EL (cell line): ENCODE measurements around the gene LCAT.
"Not testable (repeated sequence)": the region's sequence is repeated elsewhere in the genome, so short reads cannot be mapped to it uniquely, and the experiment has no call there.

Experiments
- DNase-seq: peaks from one replicate; pipeline ENCODE4 v3.0.0-alpha.2; 2016

The LCAT gene

DNA sequence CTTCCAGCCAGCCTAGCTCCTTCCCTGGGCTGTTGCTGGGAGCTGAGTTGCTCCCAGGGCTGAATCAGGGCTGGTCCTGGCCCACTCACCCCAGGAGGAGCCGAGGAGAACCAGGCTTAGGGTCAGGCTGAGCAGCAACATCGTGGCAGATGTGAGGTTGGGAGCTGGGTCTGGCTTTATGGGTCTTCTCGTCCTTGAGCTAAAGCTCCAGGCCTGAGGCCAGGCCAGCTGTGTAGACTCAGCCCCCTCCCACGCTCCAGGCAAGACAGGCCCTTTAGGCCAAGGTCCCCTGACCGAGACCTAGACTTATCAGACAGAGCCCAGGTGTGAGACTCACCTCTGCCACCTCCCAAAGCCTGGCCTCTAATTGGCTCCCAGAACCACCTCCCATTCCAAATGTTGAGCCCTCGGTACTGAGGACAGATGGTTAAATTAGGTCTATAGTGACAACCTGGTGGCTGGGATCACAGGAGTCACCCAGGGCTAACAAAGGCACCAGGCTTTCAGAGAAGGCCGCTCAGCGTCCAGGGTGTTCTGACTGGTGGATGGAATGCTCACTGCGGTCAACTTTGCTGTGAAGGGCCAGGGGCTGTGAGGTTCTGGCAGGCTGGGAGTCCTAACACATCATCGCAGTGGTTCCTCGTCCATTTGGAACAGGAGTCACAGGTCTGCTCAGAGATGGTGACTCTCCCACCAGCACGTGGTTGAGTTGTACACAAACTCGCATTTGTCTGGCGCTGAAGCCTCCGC lies 12.0 kb downstream of the LCAT start, which contains the start of gene CTRL:
TSS of gene CTRL (minus strand) at position 151 of the 750 bp plus-strand sequence. CDS start at position 141, 10 bp downstream.
- no peak for DNase-seq

DNA sequence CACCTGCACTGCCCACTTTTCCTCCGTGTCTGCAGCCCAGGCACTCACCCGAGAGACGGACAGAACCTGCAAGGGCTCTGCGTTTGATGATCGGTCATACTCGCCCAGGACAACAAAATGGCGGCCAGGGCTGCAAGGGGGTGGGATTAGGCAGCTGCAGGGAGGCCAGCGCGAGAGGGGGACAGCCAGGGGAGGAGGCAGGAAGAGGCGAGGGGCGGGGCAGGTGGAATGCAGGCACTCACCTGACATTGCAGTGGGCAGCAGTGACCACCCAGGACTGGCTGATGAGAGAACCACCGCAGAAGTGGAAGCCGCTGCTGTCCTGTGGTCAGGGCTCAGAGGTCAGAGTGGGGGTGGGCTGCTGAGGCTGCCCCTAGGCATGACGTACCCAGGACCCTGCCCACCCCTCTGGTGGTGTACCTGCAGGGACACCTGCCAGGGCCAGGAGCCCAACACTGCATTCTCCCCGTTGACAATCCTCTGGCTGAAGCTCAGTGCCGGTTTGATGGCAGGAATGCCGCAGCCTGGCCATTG lies 13.2 kb downstream of the LCAT start:
- no peak for DNase-seq

DNA sequence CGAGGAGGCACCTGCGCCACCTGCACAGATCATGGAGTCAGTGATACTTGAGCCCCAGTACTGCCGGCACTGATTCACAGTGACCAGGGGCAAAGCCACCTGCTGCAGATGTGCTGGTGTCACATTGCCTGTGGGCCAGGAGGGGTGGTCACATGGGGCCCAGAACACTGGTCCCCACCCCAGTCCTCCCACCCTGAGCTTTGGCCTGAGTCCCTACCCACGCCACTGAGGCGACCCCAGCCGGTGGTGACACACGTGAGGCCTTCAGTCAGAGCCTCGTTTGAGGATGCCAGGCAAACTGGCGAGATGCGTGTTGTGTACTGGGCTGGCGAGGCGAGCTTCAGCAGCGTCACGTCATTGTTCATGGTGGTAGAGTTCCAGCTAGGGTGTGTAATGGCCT lies 13.7 kb downstream of the LCAT start:
- no peak for DNase-seq

DNA sequence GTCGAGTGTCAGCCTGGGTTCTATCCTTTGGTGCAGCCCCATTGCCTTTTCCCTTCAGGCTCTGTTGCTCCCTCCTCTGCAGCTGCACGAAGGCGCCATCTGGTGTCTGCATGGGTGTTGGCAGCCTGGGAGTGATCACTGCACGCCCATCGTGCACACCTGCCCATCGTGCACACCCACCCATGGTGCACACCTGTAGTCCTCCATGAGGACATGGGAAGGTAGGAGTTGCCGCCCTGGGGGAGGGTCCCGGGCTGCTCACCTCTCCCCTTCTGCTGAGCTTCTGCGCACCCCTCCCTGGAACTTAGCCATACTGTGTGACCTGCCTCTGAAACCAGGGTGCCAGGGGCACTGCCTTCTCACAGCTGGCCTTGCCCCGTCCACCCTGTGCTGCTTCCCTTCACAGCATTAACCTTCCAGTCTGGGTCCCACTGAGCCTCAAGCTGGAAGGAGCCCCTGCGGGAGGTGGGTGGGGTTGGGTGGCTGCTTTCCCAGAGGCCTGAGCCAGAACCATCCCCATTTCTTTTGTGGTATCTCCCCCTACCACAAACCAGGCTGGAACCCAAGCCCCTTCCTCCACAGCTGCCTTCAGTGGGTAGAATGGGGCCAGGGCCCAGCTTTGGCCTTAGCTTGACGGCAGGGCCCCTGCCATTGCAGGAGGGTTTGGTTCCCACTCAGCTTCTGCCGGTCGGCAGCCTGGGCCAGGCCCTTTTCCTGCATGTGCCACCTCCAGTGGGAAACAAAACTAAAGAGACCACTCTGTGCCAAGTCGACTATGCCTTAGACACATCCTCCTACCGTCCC lies 15.2 kb downstream of the LCAT start:
- peak; percentile 62 for DNase-seq

DNA sequence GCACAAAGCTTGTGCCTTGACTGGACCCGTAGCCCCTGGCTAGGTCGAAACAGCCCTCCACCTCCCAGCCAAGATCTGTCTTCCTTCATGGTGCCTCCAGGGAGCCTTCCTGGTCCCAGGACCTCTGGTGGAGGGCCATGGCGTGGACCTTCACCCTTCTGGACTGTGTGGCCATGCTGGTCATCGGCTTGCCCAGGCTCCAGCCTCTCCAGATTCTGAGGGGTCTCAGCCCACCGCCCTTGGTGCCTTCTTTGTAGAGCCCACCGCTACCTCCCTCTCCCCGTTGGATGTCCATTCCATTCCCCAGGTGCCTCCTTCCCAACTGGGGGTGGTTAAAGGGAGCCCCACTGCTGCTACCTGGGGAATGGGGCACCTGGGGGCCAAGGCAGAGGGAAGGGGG lies 15.8 kb downstream of the LCAT start:
- no peak for DNase-seq

DNA sequence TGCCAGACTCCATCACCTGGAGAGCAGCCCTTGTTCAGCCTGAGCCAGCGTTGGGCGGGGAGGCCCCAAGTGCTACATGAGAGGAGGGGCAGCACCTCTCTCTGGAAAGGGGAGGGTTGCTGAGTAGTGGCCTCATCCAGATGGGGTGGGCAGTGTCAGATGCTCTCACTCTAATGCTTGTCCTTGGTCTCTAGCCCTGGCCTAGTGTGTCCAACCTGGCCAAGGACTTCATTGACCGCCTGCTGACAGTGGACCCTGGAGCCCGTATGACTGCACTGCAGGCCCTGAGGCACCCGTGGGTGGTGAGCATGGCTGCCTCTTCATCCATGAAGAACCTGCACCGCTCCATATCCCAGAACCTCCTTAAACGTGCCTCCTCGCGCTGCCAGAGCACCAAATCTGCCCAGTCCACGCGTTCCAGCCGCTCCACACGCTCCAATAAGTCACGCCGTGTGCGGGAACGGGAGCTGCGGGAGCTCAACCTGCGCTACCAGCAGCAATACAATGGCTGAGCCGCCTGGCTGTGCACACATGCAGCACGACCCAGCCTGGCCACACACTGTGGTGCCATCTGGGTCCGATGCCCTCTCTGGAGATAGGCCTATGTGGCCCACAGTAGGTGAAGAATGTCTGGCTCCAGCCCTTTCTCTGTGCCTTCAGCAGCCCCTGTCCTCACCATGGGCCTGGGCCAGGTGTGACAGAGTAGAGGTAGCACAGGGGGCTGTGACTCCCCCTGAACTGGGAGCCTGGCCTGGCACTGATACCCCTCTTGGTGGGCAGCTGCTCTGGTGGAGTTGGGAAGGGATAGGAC lies 16.6 kb downstream of the LCAT start:
- DNase-seq, result no peak

DNA sequence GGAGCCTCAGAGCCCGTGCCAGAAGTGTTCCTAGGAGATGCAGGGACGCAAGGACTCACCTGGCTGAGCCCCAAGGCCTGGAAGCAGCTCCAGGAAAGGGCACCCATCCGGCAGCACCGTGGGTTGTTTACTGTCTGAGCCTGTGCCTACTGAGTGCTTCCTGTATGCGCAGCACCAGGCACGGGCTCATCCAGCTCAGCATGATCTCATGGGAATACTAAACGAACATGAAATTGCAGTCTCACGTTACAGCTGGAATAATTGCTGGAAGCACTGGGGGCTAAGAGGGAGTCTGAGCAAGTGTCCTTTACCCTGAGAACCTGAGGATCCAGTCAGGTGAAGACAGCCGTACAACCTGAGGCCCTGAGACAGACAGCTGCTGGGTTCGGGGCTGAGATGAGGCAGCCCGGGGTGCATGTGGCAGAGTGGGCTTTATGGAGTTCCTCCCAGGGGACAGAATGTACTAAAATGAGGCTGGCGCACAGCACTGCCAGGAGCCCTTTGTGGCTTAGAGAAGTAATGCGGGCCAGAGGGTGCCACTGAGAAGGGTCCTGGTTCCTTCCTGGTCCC lies 17.7 kb downstream of the LCAT start:
- DNase-seq, result no peak

DNA sequence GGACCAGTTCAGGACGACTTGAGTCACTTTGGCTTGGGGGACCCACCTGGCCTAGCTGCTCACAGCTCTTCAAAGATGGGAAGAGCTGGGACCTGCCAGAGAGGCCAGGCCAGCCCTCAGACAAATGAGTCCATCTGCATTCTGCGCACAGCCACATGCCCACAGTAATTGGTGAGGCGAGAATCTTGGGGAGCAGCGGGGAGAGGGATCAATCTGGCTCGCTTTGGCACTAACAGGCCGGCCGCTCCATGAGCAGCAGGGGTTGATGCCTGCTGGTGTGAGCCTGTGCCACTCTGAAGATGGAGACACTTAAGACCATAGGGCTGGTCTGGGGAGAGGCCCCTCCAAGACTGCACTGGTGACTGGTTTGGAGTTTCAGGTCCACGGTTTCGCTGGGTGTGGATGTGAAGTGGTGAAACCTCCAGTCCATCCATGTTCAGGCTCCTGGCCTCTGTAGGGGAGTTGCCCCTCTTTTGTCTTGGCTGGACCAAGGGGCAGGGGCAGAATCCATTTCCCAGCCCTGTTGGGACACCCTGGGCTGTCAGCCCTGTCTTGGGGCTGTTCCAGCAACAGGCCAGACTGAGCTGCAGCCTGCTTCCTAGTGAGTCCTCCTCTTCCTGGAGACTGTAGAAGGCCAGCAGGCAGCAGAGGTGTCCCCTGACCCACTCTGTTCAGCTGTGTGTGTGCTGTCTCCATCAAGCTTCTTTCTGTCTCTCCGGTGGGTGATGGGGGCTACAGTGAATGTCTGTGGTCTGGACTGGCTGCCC lies 19.6 kb downstream of the LCAT start:
- DNase-seq, result no peak

DNA sequence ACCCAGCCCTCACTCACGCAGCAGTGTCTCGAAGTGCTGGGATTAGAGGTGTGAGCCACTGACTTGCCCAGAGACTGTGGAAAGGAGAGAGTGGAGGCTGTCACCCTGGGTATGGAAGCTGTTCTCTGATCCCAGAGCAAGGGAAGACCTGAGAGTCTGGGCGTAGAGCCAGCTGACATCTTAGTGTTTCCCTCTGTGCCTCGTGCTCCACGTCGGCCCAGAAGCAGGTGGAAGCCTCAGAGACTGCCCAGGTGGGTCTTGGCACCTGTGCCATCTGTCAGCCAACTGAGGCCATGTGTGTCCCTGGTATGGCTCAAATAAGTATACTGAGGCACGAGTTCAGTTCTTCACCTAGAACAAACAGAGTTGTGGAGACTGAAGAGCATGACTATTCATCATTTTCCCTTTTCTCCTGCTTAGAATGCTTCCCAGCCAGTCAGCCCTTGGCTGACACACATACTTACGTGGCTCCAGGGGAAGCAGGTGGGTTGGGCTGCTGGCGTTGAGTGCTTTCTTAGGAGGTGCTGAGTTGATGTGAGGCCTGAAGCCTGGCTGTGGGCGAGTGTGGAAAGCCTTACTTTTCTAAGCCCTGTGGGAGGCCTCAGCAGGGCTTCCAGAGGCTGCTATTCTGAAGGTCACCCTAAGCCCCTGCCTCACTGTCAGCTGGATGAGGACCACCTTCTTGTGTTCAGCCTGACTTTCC lies 20.4 kb downstream of the LCAT start:
- no peak for DNase-seq

DNA sequence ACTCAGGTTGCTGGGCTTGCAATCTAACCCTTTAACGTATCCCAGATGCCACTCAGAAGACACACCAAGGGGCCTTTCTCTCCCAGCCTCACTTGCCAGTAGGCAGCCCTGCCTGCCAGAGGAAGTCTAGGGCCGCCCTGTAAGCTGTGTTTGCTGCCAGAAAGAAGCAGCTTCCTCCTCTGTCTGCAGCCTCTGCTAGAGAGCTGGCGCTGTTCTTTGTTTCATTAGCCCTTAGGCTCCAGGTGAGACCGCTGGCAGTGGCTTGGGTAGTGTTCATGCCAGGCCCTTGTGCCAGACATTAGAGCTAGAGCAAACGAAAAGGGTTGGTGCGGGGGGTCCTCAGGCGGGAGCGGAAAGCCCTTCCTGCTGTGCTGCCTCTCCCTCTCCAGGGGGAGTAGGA lies 21.2 kb downstream of the LCAT start:
- DNase-seq, result no peak

DNA sequence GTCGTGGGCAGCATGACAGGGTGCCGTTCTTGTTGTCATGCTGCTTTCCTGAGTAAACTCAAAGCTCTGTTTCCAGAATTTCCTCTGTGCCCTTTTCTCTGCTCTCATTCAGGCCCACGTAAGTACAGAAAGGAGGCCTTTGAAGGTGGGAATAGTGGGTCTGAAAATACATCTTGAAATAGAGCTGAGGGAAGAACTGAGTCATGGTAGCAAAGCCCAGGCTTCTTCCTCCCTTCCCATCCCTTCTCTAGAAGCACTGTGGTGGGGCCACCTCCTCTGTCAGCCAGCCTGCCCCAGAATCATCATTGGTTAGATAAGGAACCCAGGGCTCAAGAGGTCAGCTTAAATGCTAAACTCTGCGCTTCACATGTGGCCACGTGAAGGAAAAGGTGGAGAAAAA lies 21.7 kb downstream of the LCAT start:
- no peak for DNase-seq

DNA sequence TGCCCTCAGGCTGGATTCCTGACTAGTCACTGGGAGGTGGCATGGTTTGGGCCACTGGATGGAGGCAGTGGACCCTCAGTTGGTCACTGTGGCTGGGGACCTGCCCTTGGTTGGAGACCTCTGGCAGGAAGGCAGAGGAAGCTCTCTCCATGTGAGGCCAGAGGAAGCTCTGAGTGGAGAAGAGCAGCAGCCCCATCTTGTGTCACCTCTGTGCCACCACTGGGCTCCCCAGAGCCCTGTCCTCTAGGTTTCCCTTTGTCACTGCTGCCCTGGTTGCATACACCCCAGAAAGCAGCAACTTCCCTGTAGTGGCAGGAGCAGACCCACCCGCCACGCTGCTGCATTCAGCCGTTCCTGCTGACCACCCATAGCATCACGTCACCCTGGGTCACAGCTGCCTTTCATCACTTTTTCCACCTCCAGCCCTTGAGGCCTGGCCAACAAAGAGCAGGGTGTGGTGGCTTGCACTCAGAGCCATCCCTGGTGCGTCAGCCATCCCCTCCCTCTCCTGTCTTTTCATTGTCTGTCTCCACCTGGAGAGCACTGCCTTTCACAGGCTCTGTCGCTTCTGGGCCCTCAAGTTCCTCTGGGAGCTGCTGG lies 24.2 kb downstream of the LCAT start:
- DNase-seq, result no peak

DNA sequence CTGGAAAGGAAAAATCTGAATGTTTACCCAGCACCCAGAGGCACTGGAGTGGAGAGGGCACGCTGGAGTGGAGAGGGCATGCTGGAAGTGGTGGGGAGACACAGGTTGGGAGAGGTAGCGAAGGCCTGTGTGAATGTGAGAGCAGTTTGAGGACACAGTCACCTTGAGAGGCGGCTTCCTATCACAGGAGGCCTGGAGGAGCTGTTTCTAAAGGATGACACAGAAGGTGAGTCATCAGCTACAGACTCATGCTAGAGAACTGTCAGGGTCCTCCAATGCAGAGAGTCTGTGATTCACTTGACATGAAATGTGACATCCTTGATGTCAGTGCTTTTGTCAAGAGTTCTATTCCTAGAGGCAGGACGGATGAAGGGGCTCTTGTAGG lies 26.1 kb downstream of the LCAT start:
- DNase-seq, result peak; percentile 90

DNA sequence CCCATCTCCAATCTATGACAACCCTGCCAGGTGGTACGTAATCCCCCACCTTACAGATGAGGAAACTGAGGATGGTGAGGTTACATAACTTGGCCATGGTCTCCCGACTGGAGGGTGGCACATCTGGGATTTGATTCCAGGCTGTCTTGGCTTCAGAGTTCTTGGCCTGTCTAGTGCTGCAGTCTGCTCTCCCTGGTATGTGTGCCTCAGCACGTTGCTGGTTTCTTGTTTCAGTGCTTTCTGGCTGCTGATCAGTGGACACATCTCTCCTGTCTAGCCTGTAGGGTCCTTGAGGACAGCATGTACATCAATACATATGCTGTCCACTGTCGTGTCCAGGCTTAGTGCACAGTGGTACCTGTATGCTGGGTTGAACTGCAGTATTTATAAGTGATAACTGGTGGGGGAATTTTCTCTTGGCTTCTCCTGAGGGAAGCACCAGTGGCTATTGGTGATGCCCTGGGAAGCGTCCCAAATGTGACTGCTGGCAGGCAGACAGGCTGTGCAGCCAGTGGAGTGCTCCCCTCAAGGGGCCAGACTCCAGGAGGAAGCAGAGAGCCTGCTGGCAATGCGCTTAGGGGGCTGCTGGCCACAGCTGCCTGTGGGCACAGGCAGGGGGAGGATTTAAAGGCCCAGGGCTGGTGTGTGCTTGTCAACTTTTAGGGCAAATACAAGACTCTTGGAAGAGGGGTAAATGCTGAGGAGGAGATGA lies 26.6 kb downstream of the LCAT start:
- peak; percentile 36 for DNase-seq

DNA sequence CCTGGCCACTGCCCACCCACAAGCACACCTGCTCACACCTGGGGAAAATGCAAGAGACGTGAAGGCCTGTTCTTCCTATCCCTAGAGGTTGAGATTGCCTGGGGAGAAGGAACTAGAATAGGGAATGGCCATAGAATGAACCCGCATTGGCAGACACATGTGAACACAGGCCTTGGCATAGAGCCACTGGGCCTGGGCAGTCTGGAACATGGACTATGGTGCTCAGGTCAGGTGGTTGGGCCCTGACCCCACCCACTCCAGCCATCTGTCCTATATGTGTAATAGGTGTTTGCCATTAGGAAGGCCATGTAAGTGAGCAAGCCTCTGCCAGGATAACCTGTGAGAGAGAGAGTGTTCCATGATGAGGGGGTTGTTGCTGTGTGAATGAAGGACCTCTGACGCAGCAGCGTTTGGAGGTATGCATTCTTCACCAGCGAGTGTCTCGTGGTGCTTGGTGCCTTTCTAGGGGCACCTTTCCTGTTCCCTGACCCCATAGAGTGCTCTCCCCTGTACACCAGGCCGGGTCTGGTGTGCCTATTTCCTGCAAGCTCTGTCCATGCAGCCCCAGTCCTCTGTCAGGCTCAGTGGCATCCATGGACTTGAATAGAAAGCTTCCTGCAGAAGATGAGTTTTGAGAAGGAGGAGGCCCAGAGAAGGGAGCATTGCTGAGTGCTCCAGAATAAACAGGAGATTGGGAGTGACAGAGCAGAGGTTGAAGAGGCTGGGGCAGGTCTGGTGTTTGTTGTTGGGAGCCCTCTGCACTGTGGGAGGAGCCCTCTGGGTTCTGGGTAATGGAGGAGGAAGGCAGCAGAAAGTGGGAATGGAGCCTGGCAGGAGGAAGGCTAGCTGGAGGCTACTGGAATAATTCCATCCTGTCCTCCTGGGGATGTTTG lies 27.8 kb downstream of the LCAT start:
- no peak for DNase-seq

DNA sequence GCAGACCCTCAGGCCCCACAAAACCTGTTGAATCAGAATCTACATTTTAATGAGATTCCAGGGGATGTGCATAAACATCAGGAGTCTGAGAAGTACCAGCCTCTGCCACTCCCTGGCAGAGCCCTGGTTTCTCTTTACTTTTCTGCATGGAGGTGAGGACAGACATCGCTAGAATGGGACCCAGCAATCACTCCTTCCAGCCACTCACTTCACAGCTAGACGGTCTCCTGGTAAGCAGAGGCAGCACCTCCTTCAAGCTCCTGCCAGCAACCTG lies 28.5 kb downstream of the LCAT start:
- DNase-seq, result not testable (repeated sequence)

DNA sequence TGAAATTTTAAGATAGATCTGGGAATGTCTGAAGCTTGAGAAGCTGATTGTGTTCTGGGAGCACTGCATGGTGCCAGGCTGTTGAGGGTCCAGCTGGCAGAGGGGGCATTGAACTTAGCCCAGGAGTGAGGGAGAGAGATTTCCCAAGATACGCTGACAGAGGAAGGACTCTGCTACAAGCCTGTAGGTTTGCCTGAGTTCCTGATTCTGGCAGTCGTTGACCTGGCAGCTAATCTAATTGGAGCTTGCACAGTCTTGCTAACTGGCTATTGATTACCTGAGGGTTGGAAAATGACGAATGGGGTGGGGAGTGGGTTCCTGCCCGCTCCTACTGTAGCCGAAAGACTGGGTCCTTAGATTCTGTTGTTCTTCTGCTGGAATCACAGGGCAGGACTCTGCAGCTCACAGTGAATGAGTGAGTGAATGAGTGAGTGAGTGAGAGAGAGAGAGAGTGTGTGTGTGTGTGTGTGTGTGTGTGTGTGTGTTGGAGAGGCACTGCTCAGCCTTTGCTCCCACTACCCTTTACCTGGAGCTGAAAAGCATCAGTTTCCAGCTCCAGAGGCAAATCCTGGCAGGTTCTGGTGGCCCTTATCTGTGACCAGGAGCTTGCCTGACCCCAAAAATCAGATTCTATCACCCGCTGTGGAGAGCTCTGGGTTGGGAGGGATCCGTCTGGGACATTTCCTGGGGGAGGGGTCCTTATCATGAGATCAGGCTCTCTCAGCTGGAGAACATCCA lies 29.0 kb downstream of the LCAT start:
- no peak for DNase-seq

DNA sequence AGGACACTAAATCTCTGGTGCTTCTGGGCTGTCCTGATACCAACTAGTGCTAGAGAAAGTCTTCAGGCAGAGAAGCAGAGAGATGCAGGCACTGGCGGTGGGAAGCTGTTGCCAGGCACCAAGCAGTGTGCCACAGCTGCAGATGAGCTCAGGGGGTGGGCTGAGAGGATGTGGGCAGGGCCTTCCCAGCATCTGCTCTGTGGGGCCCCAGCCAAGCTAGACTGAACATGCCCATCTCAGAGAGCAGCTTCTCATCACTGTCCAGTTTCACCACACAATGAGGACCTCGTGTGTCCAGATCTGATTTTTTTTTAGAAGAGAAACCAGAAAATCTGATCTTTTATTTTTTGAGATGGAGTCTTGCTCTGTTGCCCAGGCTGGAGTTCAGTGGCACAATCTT lies 33.8 kb downstream of the LCAT start:
- DNase-seq, result peak; percentile 40
